ENCODE results near the gene MMP15.

MMP15 gene

DNA sequence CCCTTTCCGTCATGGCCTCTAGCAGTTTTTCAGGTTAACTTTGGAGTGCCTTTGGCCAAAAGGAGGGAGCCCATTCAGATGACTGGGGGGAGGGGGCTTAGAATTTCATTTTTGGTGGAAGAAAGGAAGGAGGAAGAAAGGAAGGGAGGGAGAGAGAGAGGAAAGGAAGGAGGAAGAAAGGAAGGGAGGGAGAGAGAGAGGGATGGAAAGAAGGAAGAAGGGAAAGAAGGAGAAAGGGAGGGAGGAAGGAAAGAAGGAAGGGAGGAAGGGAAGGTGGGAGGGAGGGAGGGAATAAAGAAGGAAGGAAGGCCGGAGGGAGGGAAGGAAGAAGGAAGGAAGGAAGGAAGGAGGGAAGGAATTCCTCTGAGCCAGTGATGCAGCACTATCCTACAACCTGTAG, 25.7 kb downstream of the MMP15 start:
- Histone ChIP-seq H3K27ac (no peak overlapping the region), H3K27me3 (ENCODE audit: control insufficient read depth, insufficient read depth, low read length) (no peaks in the 10 kb centered on the region), H3K4me2 (ENCODE audit: low read length) (no peak overlapping the region), H3K9me3 (ENCODE audit: control insufficient read depth, low read length) (no peaks in the 10 kb centered on the region), H3K4me1 (no peaks in the 10 kb centered on the region), H3K79me2 (no peaks in the 10 kb centered on the region), H3K36me3 (ENCODE audit: control insufficient read depth, insufficient read depth, low read length) (no peaks in the 10 kb centered on the region), H2AFZ (no peak overlapping the region), H3K4me3 (ENCODE audit: low read depth, low read length) (no peak overlapping the region), H3K9ac (no peak overlapping the region)
- TF ChIP-seq, protein P1, sequence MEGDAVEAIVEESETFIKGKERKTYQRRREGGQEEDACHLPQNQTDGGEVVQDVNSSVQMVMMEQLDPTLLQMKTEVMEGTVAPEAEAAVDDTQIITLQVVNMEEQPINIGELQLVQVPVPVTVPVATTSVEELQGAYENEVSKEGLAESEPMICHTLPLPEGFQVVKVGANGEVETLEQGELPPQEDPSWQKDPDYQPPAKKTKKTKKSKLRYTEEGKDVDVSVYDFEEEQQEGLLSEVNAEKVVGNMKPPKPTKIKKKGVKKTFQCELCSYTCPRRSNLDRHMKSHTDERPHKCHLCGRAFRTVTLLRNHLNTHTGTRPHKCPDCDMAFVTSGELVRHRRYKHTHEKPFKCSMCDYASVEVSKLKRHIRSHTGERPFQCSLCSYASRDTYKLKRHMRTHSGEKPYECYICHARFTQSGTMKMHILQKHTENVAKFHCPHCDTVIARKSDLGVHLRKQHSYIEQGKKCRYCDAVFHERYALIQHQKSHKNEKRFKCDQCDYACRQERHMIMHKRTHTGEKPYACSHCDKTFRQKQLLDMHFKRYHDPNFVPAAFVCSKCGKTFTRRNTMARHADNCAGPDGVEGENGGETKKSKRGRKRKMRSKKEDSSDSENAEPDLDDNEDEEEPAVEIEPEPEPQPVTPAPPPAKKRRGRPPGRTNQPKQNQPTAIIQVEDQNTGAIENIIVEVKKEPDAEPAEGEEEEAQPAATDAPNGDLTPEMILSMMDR (IDR thresholded peaks at IDR 0.05), result no peak

DNA sequence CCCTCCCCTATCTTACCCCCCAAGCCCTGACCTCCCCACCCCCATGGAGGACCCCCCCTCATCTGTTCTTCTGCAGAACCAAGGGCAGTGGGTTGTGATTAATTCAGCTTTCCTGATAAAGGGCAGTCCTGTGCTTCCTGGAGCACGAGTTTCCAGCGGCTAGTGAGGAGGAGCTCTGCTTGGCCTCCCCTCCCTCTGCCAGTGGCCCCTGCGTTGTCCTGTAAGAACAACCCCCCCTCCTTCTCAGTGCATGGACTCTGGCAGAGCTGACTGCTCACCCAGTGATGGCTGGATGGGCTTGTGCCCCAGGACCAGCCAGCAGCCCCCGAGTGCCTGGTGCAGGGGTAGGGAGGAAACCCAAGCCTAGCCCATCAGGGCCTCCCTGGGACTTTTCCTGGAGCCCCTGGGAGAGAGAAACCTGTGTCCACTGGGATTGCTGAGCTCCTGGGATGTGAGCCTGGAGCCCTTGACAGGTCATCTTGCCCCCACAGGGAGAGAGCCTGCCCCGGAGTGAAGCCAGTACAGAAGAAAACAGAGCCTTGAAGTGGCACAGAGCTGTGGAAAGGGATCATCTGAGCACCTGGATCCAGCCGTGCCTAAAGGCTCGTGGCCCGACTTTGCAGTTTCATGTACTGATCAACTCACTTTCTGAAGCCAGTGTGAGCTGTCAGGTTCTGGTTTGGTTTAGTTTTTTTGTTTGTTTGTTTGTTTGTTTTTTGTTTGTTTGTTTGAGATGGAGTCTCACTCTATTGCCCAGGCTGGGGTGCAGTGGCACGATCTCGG, 26.5 kb downstream of the MMP15 start:
- Histone ChIP-seq H3K9ac (no peak overlapping the region), H3K9me3 (ENCODE audit: control insufficient read depth, low read length) (no peaks in the 10 kb centered on the region), H3K79me2 (no peaks in the 10 kb centered on the region), H3K4me3 (ENCODE audit: low read depth, low read length) (no peak overlapping the region), H3K4me1 (no peaks in the 10 kb centered on the region), H3K27me3 (ENCODE audit: control insufficient read depth, insufficient read depth, low read length) (no peaks in the 10 kb centered on the region), H3K27ac (no peak overlapping the region), H2AFZ (no peak overlapping the region), H3K36me3 (ENCODE audit: control insufficient read depth, insufficient read depth, low read length) (no peaks in the 10 kb centered on the region), H3K4me2 (ENCODE audit: low read length) (no peak overlapping the region)
- TF ChIP-seq, protein P1 (IDR thresholded peaks at IDR 0.05), result no peak

DNA sequence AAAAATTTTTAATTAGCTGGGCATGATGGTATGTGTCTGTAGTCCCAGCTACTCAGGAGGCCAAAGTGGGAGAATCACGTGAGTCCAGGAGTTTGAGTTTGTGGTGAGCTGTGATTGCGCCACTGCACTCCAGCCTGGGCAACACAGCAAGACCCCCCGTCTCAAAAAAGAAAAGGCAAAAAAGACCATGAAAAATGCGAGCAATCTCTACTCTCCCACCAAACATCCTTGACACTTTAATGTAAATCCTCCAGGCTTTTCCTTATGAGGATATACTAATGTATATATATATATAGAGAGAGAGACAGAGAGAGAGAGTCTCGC, 28.1 kb downstream of the MMP15 start:
- H3K36me3 ChIP-seq (ENCODE audit: control insufficient read depth, insufficient read depth, low read length), result no peaks in the 10 kb centered on the region
- H3K9me3 ChIP-seq (ENCODE audit: control insufficient read depth, low read length), result no peaks in the 10 kb centered on the region
- H3K4me3 ChIP-seq (ENCODE audit: low read depth, low read length), result no peak overlapping the region
- H3K27me3 ChIP-seq (ENCODE audit: control insufficient read depth, insufficient read depth, low read length), result no peaks in the 10 kb centered on the region
- no peak overlapping the region for H3K4me2 ChIP-seq (ENCODE audit: low read length)
- TF ChIP-seq, protein P1 (IDR thresholded peaks at IDR 0.05), result no peak
- no peak overlapping the region for H3K9ac ChIP-seq
- no peaks in the 10 kb centered on the region for H3K79me2 ChIP-seq
- no peaks in the 10 kb centered on the region for H3K4me1 ChIP-seq
- H3K27ac ChIP-seq, result no peak overlapping the region
- no peak overlapping the region for H2AFZ ChIP-seq

DNA sequence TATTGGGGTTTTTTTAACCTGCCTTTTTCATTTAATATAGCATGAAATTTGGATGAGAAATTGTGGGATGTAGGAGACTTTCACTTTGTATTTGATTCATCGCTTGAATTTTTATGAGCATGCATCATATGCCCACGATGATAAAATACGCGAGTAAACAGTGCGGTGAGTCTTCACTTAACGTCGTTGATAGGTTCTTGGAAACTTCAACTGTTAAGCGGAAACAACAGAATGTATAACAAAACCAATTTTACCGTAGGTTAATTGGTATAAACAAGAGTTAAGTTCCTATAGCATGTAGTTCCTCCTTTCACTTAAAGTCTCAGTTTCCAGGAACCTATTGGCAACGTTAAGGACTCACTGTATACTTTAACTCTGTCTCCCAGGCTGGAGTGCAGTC, 28.7 kb downstream of the MMP15 start:
- Histone ChIP-seq H3K27ac (no peak overlapping the region), H3K9me3 (ENCODE audit: control insufficient read depth, low read length) (no peaks in the 10 kb centered on the region), H3K79me2 (no peaks in the 10 kb centered on the region)

More for the DNA sequence above, 28.7 kb downstream of the MMP15 start:
- Histone ChIP-seq H2AFZ (no peak overlapping the region), H3K27me3 (ENCODE audit: control insufficient read depth, insufficient read depth, low read length) (no peaks in the 10 kb centered on the region), H3K4me1 (no peaks in the 10 kb centered on the region), H3K4me2 (ENCODE audit: low read length) (no peak overlapping the region), H3K4me3 (ENCODE audit: low read depth, low read length) (no peak overlapping the region), H3K36me3 (ENCODE audit: control insufficient read depth, insufficient read depth, low read length) (no peaks in the 10 kb centered on the region), H3K9ac (no peak overlapping the region)
- TF ChIP-seq, protein P1 (IDR thresholded peaks at IDR 0.05), result no peak

All from parathyroid adenoma (tissue), 2 donors.